GM18868 (cell line): ENCODE results near the gene VDAC2.
"Not testable (repeated sequence)": the region's sequence is repeated elsewhere in the genome, so short reads cannot be mapped to it uniquely, and the experiment has no call there.

Source experiments
- ATAC-seq: cut with Tn5 transposase; IDR thresholded peaks from one replicate; pipeline ENCODE4 v1.9.1; 2021; ENCODE audit warnings: mild to moderate bottlenecking, moderate library complexity; ENCODE audit not compliant: unreplicated experiment

Gene VDAC2, protein sequence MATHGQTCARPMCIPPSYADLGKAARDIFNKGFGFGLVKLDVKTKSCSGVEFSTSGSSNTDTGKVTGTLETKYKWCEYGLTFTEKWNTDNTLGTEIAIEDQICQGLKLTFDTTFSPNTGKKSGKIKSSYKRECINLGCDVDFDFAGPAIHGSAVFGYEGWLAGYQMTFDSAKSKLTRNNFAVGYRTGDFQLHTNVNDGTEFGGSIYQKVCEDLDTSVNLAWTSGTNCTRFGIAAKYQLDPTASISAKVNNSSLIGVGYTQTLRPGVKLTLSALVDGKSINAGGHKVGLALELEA

DNA sequence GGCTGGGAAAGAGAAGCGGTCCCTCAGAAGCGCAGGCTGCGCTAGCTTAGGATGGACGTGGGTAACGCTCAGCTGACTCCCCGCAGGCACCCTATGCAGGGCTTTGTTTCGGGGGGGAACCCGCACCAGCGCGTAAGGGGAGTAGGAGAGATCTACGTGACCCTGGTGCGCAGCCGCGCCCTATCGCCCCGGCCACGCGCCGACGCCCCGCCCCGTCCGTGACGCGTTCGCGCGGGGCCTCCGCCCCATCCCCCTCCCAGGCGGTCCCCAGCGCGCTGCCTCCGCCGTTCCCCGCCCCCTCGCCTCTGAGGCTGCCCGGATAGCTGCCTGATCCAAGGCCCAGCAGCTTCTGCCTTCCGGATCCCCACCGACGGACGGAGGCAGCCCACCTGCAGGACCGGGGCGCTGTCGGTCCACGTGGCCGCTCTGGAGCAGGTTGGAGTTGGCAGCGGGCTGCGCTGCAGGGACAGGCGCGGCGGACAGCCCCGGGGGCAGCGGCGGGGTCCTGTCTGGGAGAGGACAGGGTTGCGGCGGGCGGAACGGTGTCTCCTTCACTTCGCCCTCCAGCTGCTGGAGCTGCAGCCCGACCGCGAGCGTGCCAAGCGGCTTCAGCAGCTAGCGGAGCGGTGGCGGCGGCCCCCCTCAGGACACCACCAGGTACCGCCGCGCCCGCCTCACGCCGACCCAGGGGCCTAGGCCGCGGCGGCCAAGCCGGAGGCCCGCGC is at the start of gene VDAC2:
VDAC2 (plus strand) TSS at position 515 of the 725 bp plus-strand sequence. CDS start 363 bp downstream, outside the sequence.
- peak; percentile 78 for ATAC-seq

DNA sequence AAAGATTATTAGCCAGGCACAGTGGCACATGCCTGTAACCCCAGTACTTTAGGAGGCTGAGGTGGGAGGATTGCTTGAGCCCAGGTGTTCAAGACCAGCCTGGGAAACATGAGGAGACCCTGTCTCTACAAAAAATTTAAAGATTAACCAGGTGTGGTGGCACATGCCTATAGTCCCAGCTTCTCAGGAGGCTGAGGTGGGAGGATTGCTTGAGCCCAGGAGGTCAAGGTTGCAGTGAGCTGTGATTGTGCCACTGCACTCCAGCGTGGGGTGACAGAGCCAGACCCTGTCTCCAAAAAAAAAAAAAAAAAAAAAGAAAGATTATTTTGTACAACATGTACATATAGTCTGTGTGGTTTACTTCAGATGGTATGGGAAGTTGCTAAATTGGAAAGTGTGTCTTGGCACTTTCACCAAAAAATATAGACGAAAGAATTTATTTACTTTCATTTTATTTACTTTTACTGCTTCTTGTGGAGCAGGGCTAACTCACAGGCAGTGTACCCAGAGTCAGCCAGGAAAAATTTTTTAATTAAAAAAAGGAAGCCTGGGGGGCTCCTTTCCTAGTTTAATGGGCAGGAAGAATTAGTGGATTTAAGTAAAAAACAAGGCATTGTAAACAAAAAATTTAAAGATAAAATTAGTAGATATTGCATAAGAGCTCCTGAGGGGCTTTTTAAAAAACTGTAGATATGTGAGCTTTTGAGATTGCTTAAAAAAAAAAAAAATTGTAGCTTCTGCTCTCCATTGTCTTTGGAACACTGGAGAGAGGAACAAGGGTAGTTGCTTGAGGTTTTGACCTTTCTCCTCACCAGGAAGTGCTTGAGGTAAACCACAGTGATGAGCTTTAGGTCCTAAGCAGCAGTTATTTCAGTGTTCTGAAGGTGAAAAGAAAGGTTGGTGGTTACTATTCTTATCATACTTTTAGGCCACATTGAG is 44.6 kb upstream of the VDAC2 start:
- peak; percentile 91 for ATAC-seq

DNA sequence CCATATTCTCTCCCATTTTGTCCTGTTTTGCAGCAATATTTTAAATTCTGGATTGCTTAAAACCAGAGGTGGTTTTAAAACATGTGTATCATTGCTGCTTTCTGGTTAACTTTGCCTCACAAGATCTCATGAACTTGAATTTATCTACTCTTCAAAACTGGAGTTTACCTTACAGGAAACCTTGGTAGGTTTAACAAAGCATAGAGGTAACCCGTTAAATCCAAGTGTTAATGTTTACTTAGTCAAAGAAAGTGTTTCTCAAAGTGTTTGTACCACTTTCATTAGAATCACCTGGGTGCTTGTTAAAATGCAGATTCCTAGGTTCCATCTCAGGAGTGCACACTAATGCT is 44.0 kb upstream of the VDAC2 start:
- ATAC-seq: peak; percentile 19

DNA sequence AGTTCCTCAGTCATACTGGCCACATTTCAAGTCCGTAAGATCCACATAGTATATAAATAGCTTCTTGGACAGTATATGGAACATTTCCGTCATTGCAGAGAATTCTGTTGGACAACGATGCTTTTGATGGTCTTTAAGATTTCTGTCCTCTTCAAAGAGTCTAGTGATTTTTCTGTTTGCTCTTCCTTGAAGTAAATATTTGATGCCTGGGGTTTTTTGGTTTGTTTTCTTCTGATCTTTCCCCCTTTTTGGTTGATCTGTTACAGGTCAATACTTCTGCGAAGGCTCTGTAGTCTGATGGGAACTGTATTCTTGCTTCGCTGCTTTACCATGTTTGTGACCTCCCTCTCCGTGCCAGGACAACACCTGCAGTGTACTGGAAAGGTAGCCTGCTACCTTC is 42.3 kb upstream of the VDAC2 start:
- no peak for ATAC-seq

DNA sequence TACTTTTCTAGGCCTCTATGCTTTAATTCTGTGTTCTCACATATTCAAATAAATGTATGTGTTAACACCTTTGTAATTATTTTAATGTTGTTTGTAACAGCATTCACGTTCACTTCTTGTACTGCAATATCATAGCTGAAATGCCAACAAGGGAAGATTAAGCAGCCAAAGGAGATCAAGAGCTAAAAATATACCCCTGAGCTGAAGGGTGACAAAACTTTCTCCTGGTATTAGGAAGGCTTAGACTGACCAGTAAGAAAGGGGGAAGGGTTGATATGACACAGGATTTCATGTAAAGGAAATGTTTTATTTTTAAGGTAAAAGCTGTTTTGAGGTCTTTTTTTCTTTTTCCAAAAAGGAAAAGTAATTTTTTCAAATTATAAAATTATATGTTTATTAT is 40.4 kb upstream of the VDAC2 start:
- ATAC-seq: no peak

DNA sequence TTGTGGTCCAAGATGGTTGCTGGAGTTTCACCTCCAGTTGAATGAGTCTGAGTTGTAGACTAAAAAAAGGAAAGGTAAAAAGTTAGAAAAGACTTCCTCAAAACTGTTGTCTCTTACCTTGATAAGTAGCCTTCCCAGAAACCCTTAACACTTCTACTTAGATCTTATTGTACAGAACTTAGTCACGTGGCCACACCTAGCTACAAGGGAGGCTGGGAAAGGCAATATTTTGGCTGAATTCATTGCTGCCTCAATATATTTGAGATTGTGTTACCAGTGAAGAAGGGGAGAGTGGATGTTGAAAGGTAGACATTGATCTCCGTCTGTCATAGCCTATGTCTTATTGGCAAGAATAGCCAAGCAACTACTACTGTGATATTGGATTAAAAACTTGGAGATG is 35.5 kb upstream of the VDAC2 start:
- ATAC-seq: no peak

DNA sequence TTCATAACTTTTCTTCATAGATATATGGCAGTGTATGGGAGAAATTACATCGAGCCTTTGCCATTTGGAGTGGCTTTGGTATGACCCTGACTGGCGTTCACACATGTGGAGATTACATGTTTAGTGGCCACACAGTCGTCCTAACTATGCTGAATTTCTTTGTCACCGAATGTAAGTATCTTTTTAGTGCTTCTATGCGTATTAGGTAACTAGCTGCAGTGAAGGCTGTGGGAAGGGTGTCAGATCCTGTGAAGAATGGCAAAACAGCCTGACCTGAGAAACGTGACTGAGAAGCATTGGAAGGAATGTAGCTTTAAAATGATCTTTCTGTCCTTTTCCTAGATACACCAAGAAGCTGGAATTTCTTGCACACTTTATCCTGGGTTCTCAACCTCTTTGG is 34.5 kb upstream of the VDAC2 start:
- ATAC-seq: no peak

DNA sequence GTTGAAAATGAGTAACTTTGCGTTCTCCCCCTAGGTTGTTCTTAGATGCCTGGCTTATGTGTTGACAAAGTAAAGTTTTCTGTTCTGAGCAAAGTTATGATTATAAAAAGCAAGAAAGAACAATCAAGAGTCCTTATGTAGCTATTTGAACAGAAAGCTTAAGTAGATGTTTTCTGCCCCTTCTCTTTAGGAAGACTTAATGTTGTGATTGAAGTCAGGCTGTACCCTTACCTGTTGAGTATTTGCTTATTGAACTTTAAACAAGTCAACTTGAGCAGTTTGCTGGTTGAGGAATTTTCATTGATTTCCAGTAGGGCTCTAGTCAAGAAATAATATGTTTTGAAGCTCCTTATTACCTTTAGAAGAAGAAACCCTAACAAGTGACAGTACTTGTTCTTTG is 33.9 kb upstream of the VDAC2 start:
- no peak for ATAC-seq

DNA sequence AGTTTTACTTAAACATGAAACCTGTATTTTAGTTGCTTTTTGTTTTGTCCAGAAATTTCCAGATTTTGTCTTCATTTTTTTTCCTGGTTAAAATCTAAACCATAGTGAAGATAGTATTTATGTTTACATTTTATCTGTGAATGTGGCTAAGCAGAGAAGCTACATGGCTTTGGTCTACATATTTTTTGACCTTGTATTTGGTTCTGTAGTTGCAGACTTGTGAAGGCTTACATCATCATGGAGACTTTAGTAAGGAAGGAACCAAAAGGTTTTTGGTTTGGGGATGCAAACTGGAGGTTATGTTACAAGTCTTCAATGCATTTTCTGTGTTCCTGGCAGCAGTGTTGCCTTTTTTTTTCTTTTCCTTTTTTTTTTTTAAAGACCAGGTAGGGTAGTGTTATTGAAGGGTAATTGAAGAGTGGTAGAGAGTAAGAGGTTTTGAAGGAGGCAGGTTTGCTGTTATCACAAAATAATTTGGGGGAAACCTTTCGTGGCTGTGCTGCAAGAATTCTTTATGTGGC is 30.9 kb upstream of the VDAC2 start:
- ATAC-seq: no peak

DNA sequence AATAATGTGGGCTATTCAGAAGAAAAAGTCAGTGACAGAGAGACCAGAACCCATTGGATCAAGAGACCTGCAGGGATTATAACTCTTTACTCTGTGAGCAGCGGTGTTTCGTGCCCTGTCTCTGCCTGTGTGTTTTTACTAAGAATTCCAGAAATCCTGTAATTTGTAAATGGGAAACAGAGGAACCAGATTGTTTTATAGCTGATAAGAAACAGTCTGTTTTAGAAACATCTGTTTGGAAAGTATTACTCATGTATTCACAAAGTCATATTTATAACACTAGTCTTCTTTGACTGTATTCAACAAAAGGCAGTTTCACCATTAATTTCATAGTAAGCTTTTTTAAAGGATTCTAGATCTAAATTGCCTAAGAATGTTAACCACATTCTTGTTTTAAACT is 30.0 kb upstream of the VDAC2 start:
- ATAC-seq: no peak

DNA sequence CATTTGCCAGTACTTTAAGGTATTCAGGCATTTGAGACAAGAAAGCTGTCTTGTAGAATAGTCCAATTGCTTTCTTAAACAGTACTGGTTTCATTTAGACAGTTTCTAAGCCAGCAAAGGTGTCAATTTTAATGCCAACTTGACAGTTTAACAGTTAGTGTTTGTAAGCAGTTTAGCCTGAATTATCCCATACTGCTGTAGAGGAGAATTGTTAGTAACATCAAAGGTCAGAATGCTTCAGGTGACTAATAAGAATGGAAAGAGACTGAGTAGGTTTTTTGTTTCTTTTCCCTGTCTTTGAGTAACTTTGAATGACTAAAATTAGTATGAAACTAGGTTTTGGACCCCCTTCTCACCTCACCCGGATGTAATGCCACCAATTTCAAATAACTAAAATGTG is 29.5 kb upstream of the VDAC2 start:
- ATAC-seq: no peak

DNA sequence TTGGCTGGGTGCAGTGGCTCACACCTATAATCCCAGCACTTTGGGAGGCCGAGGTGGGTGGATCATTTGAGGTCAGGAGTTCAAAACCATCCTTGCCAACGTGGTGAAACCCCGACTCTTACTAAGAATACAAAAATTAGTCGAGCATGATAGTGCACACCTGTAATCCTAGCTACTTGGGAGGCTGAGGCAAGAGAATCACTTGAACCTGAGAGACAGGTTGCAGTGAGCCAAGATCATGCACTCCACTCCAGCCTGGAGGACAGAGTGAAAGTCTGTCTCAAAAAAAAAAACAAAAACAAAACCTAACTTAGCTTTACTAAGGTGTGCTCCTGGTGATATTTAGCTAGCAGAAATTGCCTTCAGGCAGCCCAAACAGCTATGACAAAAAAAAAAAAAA is 24.3 kb upstream of the VDAC2 start:
- ATAC-seq: no peak

DNA sequence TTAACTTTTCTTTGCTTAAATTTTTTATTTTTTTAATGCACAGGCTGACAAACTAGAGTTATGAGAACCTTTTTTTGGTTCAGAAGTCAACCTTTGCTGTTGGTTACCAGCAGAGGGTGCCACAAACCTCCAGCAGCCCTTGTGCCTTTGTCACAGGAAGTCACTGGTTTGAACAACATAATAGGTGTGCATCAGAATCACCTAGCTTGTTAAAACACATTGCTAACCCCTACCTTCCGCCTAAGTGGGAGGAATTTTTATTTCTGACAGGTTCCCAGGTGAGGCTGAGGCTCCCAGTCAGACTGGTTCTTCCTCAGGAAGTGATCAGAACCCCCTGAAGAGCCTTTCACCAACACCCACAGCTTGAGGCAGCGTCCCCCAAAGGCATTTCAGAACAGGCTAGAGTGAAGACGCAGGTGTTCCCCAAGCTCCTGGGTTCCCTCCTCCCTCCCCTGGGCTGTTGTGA is 22.6 kb upstream of the VDAC2 start:
- ATAC-seq: peak; percentile 74

DNA sequence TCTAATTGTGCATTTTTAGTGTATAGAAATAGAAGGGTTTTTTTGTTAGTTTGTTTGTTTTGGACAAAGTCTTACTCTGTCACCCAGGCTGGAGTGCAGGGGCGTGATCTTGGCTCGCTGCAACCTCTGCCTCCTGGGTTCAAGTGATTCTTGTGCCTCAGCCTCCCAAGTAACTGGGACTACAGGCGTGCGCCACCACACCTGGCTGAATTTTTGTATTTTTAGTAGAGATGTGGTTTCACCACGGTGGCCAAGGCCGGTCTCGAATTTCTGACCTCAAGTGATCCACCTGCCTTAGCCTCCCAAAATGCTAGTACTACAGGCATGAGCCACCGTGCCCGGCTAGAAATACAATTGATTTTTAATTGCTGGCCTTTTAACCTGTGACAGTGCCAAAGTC is 22.1 kb upstream of the VDAC2 start:
- ATAC-seq: not testable (repeated sequence)

DNA sequence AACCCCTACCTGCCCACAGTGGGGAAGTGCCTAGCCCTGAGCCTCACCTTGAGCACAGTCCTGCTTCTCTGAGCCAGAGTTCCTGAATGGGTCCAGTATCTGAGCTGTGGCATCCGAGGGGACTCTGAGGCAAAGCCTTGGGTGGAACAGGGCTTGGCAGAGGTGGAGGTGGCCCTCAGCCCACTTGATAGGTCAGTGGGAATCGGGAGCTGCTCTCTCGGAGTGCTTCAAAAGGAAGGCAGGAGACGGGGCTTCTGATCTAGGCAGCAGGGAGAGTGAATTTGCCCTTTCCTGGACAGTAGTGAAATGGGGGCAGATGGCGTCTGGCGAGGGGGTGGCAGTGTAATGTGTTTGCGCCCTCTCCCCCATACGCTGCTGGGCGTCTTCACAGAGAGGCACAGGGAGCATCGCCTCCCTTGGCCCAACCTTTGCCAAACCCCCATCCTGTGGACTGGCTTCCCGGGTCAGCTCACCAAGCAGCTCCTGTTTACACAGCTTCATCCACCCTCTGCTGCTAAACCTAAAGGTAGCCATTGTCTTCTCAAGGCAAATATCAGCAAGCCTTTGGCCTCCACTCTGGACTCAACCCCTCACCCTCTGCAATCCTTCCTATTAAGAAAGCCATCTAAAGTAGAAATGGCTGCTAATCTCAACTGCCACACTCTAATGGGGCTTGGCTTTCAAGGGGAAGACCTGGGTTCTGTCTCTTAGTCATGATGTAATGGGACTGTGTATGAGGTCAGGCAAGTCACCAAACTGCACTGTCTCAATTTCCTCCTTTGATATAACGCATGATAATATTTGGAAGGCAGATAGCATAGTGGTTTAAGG is 21.1 kb upstream of the VDAC2 start:
- no peak for ATAC-seq

DNA sequence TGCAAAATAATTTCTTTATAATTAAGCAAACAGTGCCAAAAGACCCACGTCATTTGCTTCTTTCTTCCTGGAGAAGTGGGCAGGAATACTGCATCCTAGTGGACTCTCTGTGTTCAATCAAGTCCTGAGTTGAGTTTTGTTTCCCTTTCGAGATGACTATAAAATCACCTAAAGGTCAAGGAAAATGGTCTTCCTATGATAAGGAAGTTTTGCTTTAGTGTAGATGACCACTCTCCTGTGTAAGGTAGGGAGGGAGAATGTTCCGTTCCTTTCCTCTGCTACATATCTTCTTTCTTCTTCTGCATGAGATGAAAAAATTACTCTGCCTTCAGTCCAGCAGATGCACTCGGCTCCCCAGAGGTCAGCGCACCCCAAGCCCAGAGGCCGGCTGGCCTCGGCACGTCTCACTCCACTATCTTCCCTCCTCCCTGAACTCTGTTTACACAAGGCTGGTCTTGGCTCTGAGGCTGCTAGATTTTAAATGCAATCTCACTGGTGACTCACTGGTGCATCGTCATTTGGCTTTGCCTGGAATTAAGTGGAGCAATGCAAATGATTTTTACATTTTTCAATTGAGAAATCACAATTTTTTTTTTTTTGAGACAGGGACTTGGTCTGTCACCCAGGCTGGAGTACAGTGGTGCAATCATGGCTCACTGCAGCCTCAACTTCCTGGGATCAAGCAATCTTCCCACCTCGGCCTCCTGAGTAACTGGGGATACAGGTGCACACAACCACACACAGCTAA is 18.6 kb upstream of the VDAC2 start:
- ATAC-seq: no peak

DNA sequence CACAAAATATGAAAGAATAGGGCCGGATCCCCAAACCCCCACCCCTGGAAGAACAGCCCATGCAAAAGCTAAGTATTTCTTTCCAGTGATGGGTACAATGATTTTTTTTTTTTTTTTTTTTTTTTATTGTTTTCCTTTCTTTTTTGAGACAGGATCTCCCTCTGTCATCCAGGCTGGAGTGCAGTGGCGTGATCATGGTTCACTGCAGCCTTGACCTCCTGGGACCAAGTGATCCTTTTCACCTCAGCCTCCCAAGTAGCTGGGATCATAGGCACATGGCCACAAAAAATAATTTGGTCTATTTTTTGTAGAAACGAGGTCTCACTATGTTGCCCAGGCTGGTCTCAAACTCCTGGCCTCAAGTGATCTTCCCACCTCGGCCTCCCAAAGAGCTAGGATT is 16.0 kb upstream of the VDAC2 start:
- not testable (repeated sequence) for ATAC-seq

DNA sequence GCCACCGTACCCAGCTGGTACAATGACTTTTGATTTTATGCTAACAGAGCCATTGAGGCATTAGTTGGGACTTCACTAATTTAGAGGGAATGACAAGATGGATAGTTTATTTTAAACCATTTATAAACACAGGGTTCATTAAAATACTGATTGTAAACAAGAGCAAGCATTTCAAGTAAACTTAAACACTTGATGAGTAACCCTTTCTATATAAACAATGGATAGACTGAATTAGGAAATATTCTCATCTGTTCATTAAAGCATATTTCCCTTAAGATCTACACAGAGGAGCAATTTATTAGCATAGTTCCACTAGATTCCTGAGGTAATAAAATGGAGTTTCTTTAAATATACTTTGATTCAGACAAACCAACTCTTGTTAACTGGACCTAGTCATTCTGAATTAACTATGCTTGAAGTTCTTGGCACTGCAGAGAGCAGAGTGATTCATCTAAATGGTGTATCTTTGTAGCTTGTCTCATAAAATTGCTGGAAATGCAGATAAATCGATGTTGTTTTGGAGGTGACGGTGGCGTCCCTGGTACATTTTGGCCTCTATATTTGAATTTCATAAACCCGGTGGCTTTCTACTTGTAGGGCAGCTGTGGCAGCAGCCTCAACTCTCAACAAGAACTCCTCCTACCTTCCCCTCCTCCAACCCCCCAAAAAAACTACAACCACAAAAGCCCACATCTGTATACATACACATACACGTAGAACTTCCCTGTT is 15.4 kb upstream of the VDAC2 start:
- no peak for ATAC-seq

DNA sequence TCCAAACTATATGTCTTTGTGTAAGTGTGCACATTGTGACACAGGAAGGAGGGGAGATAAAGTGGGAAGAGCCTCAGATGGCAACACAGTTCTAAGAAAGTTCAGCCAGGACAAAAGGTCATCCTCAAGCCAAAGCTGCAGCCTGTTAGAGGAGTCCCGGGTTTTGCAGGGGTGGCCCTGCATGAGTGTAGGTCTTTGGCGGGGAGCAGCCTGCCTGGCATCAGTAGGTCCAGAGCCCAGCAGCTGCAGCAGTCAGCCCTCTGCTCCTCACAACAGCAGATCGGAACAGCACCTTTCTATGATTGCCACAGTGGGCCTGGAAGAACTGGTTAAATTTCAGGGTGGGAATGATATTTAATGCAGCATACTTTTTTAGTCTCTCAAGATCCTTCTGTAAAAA is 13.5 kb upstream of the VDAC2 start:
- ATAC-seq: no peak
